Endothelial cell of umbilical vein (primary cell): ENCODE data around the gene USP35. TPM values are rescaled to one million over a fixed set of nuclear protein-coding genes. Genes with fewer than 3 reads are reported as not detected.

Experiments
- BruUV-seq: library from RNA; stranded (reverse); fragments of 400-500 nt; replicated peaks from 2 replicates; lab custom pipeline; 2021; lab: Mats Ljungman, UMichigan
- CTCF ChIA-PET: fragments of 300-600, 350-600 bp; sonication (Branson Sonifier 250); formaldehyde crosslinking; loops from one replicate; lab custom pipeline; 2021; ENCODE audit warnings: antibody characterized with exemption, inconsistent platforms; lab: Charles Lee
- POLR2A ChIA-PET: fragments of 300-600, 350-600 bp; sonication (Branson Sonifier 250); formaldehyde crosslinking; loops from one replicate; lab custom pipeline; 2021; ENCODE audit warnings: antibody characterized with exemption, inconsistent platforms; lab: Charles Lee
- DNase-seq: peaks from one replicate; pipeline ENCODE4 v3.0.0-alpha.2; 2011; ENCODE audit warnings: low read depth, low spot score
- FAIRE-seq: peaks from 2 replicates; lab custom pipeline; 2011; peaks lifted over from hg19 to GRCh38; lab: Jason Lieb, UNC
- H2AFZ ChIP-seq: 2 replicates; pipeline ENCODE4 v1.6.0; 2012; ENCODE audit warnings: low read depth, low read length, control low read depth, inconsistent platforms
- H3K27ac ChIP-seq: 2 replicates; pipeline ENCODE4 v1.5.1; 2011; ENCODE audit warnings: low read depth, mild to moderate bottlenecking, control low read depth, low read length, moderate library complexity; ENCODE audit not compliant: insufficient read depth
- H3K27me3 ChIP-seq, 2 experiments: 2 replicates each; pipeline versions ENCODE4 v1.6.0 to v1.6.1; 2011; ENCODE audit warnings: low read length in 2 of 2, mixed read lengths in 1 of 2; ENCODE audit not compliant: control insufficient read depth in 2 of 2, insufficient read depth in 2 of 2
- H3K36me3 ChIP-seq, 2 experiments: 2 replicates in 1 of 2; 3 replicates in 1 of 2; pipeline ENCODE4 v1.5.1; 2011; ENCODE audit warnings: low read length in 2 of 2, mild to moderate bottlenecking in 1 of 2, moderate library complexity in 1 of 2; ENCODE audit not compliant: control insufficient read depth in 2 of 2, insufficient read depth in 2 of 2; ENCODE audit errors: extremely low read depth in 1 of 2
- H3K4me1 ChIP-seq: 3 replicates; pipeline ENCODE4 v1.5.1; 2011; ENCODE audit warnings: mild to moderate bottlenecking, low read length; ENCODE audit not compliant: control insufficient read depth, insufficient read depth; ENCODE audit errors: extremely low read depth
- H3K4me2 ChIP-seq: 2 replicates; pipeline ENCODE4 v1.6.1; 2011; ENCODE audit warnings: low read length, control low read depth, mixed read lengths; ENCODE audit not compliant: insufficient read depth
- H3K4me3 ChIP-seq, 3 experiments: fragments of 200-600 bp in 1 of 3; sonication (generic), shearing (Covaris generic) in 1 of 3; replicated peaks in 1 of 3; 2 replicates each; pipeline ENCODE4 v1.5.1; 2011 to 2016; ENCODE audit warnings: control low read depth in 3 of 3, low read length in 3 of 3, mild to moderate bottlenecking in 2 of 3, inconsistent platforms in 1 of 3, low read depth in 1 of 3, moderate library complexity in 1 of 3; ENCODE audit not compliant: insufficient read depth in 1 of 3
- H3K79me2 ChIP-seq: 2 replicates; pipeline ENCODE4 v1.6.0; 2012; ENCODE audit warnings: low read length, inconsistent platforms; ENCODE audit not compliant: control insufficient read depth, insufficient read depth
- H3K9ac ChIP-seq: replicated peaks from 2 replicates; pipeline ENCODE3; 2011; ENCODE audit warnings: low read length, control low read depth; ENCODE audit not compliant: insufficient read depth; ENCODE audit errors: extremely low read depth
- H3K9me1 ChIP-seq: replicated peaks from 3 replicates; pipeline ENCODE4 v1.6.0; 2011; ENCODE audit warnings: mild to moderate bottlenecking, low read length; ENCODE audit not compliant: control insufficient read depth, insufficient read depth; ENCODE audit errors: extremely low read depth
- H3K9me3 ChIP-seq: replicated peaks from 2 replicates; pipeline ENCODE4 v1.5.1; 2012; ENCODE audit warnings: low read length, inconsistent platforms; ENCODE audit not compliant: control insufficient read depth, insufficient read depth
- H4K20me1 ChIP-seq: replicated peaks from 2 replicates; pipeline ENCODE3; 2011; ENCODE audit warnings: mild to moderate bottlenecking, low read length; ENCODE audit not compliant: control insufficient read depth, insufficient read depth; ENCODE audit errors: extremely low read depth
- EZH2 ChIP-seq: IDR thresholded peaks from 2 replicates; pipeline ENCODE4 v1.6.1; 2012; ENCODE audit warnings: borderline replicate concordance, low read depth, mild to moderate bottlenecking, moderate library complexity, low read length, inconsistent platforms; ENCODE audit not compliant: severe bottlenecking
- FOS ChIP-seq: IDR thresholded peaks from 2 replicates; pipeline ENCODE4 v1.6.1; 2011; ENCODE audit warnings: mild to moderate bottlenecking, low read length, moderate library complexity, borderline replicate concordance; ENCODE audit not compliant: insufficient read depth
- GATA2 ChIP-seq: IDR thresholded peaks from 2 replicates; pipeline ENCODE4 v1.7.0; 2011; ENCODE audit warnings: low read depth, mild to moderate bottlenecking, moderate library complexity, mixed read lengths, low read length; ENCODE audit not compliant: insufficient read length, insufficient read depth
- JUN ChIP-seq: IDR thresholded peaks from 2 replicates; pipeline ENCODE4 v1.6.1; 2011; ENCODE audit warnings: borderline replicate concordance, low read depth; ENCODE audit not compliant: insufficient read length, insufficient read depth
- MYC ChIP-seq: IDR thresholded peaks from one replicate; pipeline ENCODE4 v1.6.1; 2011; ENCODE audit warnings: mild to moderate bottlenecking, low read depth, low read length
- POLR2A ChIP-seq: IDR thresholded peaks from 2 replicates; pipeline ENCODE4 v1.6.1; 2012; ENCODE audit warnings: low read depth, mild to moderate bottlenecking, control low read depth, low read length
- POLR2AphosphoS5 ChIP-seq: IDR thresholded peaks from 2 replicates; pipeline ENCODE4 v1.6.1; 2012; ENCODE audit warnings: low read depth, mild to moderate bottlenecking, control low read depth, low read length, moderate library complexity; ENCODE audit not compliant: insufficient read depth
- dilution Hi-C: fragments of 300-500 bp; cut with MboI; formaldehyde crosslinking; loops from one replicate; pipeline ENCODE4 v1.15.0; 2019; ENCODE audit warnings: low sequenced_read_pairs; ENCODE audit not compliant: extremely low pct_ligation_motif_present
- intact Hi-C: fragments of 100-400 bp; cut with micrococcal nuclease; formaldehyde crosslinking; loops from one replicate; pipeline ENCODE4 v1.10.0; 2022
- polyA plus RNA-seq, 4 experiments: library from polyadenylated mRNA; depleted of rRNA in 3 of 4; stranded (reverse) in 3 of 4; unstranded in 1 of 4; fragments of >200 nt; gene quantifications; 2 replicates each; pipeline versions ENCODE4 v1.2.1 to v1.2.3, GENCODE V29; 2011 to 2012; ENCODE audit warnings: missing spikeins in 1 of 4
- total RNA-seq: library from RNA; stranded (reverse); gene quantifications from 2 replicates; pipeline ENCODE4 v1.2.3, GENCODE V29; 2021
- TF ChIP-seq, protein P1 (sequence below), 2 donors: IDR thresholded peaks; 1 replicate in 1 of 2; 2 replicates in 1 of 2; pipeline ENCODE4 v1.5.1; 2011; ENCODE audit warnings: low read length in 2 of 2, mild to moderate bottlenecking in 2 of 2, moderate library complexity in 2 of 2, control low read depth in 1 of 2, inconsistent platforms in 1 of 2, low read depth in 1 of 2; ENCODE audit not compliant: insufficient read depth in 1 of 2; ENCODE audit errors: extremely low read depth in 1 of 2
- TF ChIP-seq, protein P2 (sequence below): IDR thresholded peaks from 2 replicates; pipeline ENCODE4 v1.6.1; 2011; ENCODE audit not compliant: insufficient read depth, insufficient read length

The USP35 gene
- total and polyA plus RNA-seq, 2 donors (not counting 3 experiments of a cell fraction or from before 2014, with no cell fraction given): 8.9 to 12.4 TPM

DNA sequence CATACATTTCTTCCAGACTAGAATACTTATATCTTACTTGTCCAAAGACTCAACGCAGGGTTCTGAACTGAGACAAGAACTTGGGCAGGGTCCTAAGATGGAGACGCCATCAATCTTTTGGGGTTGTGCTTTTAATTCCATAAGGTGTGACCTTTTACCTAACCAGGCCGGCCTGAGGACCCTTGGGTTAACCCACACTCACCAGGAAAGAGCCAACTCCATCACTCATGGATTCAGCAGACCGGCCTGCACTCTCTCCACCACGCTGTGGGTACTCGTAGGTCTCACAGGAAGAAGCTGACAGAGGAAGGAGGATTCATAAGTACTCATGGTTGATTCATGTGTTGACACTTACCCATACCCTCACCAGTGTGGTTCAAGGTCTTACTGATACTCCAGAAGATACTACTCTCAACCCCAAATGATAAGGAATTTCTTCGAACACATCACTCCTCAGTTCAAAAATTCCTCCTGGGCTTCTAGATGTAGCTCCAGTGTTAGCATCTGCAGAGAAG, 36.2 kb downstream of the USP35 start:
- Histone ChIP-seq H3K4me3 (no peak overlapping the region), H3K27ac (no peak overlapping the region), H3K9ac (no peak overlapping the region), H3K27me3 (no peaks in the 10 kb centered on the region), H3K9me1 (no peaks in the 10 kb centered on the region), H3K4me2 (no peak overlapping the region), H3K36me3 (peaks cover 22 to 47% of the 10 kb centered on the region in 2 experiments), H3K79me2 (no peaks in the 10 kb centered on the region), H2AFZ (no peak overlapping the region), H3K4me1 (peaks cover 4% of the 10 kb centered on the region), H4K20me1 (no peaks in the 10 kb centered on the region), H3K9me3 (no peaks in the 10 kb centered on the region)
- no peak for FAIRE-seq
- intact Hi-C loops: no loop called here
- CTCF ChIA-PET: interaction anchor here (0.9 to 5.7 kb wide), 2 partner anchors 207 to 341 kb away, joined by 3 to 254 read pairs; no protein-coding TSS in a partner anchor
- TF ChIP-seq, protein P1, sequence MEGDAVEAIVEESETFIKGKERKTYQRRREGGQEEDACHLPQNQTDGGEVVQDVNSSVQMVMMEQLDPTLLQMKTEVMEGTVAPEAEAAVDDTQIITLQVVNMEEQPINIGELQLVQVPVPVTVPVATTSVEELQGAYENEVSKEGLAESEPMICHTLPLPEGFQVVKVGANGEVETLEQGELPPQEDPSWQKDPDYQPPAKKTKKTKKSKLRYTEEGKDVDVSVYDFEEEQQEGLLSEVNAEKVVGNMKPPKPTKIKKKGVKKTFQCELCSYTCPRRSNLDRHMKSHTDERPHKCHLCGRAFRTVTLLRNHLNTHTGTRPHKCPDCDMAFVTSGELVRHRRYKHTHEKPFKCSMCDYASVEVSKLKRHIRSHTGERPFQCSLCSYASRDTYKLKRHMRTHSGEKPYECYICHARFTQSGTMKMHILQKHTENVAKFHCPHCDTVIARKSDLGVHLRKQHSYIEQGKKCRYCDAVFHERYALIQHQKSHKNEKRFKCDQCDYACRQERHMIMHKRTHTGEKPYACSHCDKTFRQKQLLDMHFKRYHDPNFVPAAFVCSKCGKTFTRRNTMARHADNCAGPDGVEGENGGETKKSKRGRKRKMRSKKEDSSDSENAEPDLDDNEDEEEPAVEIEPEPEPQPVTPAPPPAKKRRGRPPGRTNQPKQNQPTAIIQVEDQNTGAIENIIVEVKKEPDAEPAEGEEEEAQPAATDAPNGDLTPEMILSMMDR (IDR thresholded peaks at IDR 0.05; ENCODE audit: extremely low read depth in 1 of 2, insufficient read depth in 1 of 2, low read depth in 1 of 2, low read length in 2 of 2): no peak
- TF ChIP-seq POLR2A: no peak
- TF ChIP-seq EZH2: no peak
- no peak for TF ChIP-seq GATA2
- no peak for TF ChIP-seq FOS
- TF ChIP-seq MYC: no peak
- TF ChIP-seq POLR2AphosphoS5: no peak
- TF ChIP-seq, protein P2, sequence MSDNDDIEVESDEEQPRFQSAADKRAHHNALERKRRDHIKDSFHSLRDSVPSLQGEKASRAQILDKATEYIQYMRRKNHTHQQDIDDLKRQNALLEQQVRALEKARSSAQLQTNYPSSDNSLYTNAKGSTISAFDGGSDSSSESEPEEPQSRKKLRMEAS: no peak
- TF ChIP-seq JUN: no peak
- dilution Hi-C loops: no loop called here
- DNase-seq: no peak
- POLR2A ChIA-PET: no interaction called here
- BruUV-seq: no TSS peak
